Stromal cell of bone marrow (primary cell): Measurements from ENCODE around the gene NAGPA.

Experiments
- DNase-seq: peaks from one replicate; pipeline ENCODE4 v3.0.0-alpha.2; 2012; ENCODE audit warnings: low read depth

The NAGPA gene

GRCh38 chr16:5002699-5003143, 31.0 kb downstream of the NAGPA start:
- DNase-seq: no peak

DNA sequence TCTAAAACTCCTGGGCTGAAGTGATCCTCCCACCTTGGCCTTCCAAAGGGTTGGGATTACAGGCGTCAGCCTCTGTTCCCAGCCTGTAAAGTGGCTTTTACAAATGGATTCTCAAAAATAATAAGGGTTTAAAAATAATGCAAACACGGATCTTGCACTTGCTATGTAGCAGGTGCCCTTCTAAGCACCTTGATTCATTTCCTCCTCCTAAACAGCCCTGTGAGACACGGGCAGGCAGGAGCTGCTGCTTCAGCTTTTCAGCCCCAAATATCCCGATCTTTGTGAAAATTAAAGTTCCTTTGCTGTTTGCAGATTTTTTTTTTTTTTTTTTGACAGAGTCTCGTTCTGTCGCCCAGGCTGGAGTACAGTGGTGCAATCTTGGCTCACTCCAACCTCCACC, 31.7 kb downstream of the NAGPA start:
- DNase-seq: no peak

DNA sequence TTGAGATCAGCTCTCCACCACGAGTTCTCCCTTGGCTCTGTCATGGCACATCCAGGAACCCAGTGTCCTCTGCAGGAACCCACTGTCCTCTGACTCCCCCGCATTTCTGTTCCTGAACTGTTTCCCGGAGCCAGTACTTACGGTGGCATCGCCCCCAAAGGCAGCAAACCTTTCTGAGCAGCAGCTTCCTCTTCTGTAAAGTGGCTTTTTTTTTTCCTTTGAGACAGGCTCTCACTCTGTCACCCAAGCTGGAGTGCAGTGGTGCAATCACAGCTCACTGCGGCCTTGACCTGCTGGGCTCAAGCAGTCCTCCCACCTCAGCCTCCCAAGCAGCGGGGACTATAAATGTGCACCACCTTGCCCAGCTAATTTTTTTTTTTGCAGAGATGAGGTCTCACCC, 32.2 kb downstream of the NAGPA start:
- DNase-seq: no peak

- no peak for DNase-seq
Observed at GRCh38 chr16:5000573-5001001, 33.1 kb downstream of the NAGPA start.

DNA sequence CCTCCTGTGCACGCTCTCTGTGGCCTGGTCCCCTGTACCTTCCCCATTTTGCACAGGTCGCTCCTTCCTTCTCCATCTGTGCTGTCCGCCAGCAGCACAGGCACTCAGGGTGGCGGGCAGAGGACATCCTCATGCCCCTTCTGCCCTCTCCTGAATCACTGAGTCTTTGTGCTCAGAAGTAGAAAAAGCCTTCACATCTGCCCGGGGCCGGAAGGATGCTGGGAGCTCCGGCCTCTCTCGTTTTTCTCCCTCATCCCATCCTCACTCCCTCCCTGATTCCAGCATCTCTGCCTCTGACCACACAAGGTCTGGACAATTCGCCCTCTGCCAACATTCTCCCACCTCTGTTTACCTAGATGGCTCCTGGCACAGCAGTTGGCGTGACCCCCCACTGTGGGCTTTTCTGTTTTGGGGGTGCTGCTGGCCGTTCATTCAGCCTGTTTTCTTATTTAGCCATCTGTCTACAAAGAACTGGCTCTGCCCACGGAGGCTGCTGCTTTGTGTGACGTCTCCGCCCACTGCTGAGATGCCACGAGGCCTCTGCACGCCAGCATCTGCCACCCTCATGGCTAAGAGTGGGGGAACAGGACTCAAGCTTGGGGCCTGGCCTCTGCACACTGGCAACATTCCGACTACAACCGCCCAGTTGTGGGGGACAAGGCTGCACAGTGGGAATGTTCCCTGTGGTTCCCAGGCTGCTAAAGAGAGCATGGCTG, 38.9 kb downstream of the NAGPA start:
- no peak for DNase-seq

- no peak for DNase-seq
Observed at GRCh38 chr16:4991754-4992153, 42.0 kb downstream of the NAGPA start.

- no peak for DNase-seq
Observed at GRCh38 chr16:4990415-4990814, 43.3 kb downstream of the NAGPA start.

DNA sequence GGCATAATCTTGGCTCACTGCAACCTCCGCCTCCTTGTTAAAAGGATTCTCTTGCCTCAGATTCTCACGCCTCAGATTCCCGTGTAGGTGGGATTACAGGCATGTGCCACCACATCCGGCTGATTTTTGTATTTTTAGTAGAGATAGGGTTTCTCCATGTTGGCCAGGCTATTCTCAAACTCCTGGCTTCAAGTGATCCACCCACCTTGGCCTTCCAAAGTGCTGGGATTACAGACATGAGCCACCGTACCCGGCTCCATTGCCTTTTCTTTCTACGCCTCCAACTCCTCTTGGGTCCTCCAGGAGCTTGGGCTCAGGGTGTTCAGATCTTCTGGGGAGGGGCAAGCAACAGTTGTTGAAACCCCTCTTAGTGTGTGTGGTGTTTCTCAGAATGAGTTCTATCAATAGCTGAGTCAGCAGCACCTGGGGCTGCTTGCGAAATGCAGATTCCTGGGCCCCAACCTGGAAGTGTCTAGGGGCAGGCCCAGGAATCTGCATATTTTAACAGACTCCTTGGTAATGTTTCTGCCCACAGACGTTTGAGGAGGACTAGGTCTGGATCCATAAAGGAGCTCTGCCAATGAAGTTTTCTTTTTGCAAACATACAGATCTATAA, 44.2 kb downstream of the NAGPA start:
- DNase-seq: no peak

- no peak for DNase-seq
Observed at GRCh38 chr16:4988647-4989046, 45.1 kb downstream of the NAGPA start.

DNA sequence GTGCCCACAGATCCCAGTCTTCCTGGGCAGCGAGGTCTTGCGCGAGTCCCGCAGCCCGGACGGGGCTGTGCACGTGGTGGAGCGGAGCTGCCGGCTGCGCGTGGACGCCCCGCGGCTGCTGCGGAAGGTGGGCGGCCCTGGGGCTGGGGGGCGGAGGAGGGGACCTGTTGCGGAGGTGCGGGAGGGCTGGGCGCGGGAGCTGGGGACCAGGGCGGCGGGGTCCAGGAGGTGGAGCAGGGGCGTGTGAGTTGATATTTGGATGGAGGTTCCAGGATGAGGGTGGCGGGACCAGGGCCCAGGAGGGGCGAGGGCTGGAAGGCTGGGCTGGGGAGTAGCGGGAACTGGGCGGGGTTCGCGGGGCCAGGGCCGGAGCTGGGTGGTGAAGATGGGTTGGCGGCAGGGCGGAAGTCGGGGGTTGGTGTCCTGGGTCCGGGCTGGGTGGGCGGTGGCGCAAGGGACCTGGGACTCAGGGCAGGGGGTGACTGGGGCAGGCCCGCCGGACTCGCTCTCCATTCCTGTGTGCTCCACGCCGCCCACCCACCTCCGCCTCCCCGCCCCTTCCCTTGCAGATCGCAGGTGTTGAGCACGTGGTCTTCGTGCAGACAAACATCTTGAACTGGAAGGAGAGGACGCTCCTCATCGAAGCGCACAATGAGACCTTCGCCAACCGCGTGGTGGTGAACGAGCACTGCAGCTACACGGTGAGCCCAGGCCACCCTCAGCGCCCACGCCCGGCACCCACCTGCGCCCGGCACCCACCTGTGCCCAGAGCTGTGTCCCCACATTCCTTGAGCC, 46.0 kb downstream of the NAGPA start:
- DNase-seq: no peak

GRCh38 chr16:4987250-4987579, 46.5 kb downstream of the NAGPA start:
- no peak for DNase-seq

- DNase-seq: no peak
Observed at GRCh38 chr16:4984174-4984990, 49.4 kb downstream of the NAGPA start.

DNA sequence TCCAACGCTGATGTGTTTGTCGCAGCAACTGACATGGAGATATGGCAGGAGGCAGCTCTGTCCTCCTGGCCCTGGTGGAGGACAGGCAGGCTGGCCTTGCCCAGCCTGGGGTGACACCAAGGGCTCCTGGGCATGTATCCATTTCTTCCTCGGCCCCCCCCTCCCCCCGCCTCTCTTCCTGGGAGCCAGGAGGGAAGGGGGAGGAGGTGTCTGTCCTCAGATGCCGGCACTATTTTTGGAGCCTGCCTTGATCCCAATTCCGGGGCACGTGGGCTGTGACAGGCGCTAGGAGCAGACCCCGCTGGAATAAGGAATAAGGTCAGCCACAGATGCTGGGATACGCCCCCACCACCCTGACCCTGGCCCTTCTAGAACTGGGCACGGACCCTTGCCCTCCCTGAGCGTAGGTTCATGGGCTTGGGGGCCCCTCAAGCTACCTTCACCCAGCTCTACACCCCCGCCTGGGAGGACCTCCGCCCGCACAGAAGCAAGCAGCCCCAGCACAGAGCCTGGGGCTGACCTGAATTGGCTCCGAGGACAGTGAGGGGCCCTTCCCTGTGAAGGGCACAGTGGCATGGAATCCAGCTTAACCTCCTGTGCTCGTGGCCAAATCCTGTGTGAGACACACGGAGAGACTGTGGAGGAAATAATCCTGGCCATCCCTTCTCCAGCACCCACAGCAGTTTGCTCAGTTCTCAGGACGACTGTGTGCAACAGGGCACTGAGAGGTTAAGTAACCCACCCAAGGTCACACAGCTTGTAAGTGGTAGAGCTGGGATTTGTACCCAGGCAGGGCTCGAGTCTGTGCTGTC, 51.5 kb downstream of the NAGPA start:
- DNase-seq: no peak

DNA sequence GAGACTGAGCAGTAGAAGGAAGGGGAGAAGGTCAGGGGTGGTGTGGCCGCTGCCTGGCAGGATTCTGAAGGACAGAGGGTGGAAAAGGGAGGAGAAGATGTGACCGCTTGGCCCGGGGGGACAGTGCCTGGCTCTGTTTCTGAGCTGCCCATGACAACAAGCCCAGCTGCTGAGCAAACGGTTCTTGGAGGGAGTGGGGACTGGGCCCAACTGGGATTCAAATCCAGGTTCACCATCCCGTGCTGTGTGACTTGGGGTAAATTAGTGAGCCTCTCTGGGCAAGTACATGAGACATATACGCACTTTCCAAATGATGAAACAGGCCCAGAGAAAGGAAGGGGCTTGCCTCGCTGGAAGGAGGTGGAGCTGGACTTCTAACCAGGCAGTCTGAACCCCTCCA, 52.3 kb downstream of the NAGPA start:
- DNase-seq: no peak

- DNase-seq: no peak
Observed at GRCh38 chr16:4980691-4981090, 53.0 kb downstream of the NAGPA start.

GRCh38 chr16:4979736-4980660, 53.7 kb downstream of the NAGPA start:
- DNase-seq: no peak

DNA sequence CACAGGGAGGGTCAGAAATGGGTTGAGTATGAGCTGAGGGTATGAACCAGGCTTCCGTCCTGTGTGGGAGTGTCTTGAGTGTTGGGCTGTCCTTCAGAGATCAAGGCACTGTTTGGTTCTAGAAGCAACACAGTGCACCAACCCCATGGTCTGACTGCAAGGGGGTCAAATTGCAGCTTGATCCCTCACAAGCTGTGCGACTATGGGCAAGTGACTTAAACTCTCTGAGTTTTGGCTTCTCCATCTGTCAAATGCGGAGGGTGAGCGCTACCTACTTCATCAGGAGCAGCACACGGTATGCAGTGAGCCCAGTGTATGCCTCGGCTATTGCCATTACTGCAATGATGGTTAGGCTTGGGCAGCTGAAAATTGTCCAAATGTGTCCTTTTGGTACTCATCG, 54.6 kb downstream of the NAGPA start:
- DNase-seq: no peak

- DNase-seq: no peak
Observed at GRCh38 chr16:4976611-4977145, 57.1 kb downstream of the NAGPA start.

DNA sequence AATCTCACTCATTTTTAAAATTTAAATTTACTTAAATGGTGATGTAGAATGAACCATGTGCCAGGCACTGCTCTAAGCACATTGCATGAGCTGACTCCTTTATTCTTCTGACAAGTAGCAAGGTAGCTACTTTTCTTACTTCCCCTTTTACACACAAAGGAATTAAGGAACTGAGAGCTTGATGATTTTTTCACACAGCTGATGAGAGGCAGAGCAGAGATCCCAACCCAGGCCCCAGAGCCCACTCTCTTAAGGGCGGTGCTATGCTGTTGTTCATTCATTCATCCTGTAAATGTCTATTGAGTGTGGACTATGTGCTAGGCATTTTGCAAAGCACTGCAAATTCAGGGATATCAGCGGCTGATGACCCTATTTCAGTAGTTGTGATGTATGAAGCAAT, 57.7 kb downstream of the NAGPA start:
- no peak for DNase-seq
